Spleen (tissue), 7 donors: ENCODE measurements around the gene PLA2G4D.

Experiments
- CTCF ChIP-seq, 11 experiments: fragments of 200-600 bp in 7 of 11; fragments of 450-650 bp in 4 of 11; sonication (generic) in 4 of 11; IDR thresholded peaks in 8 of 11; conservative IDR thresholded peaks in 3 of 11; 1 replicate in 7 of 11; 2 replicates in 4 of 11; pipeline versions ENCODE4 v1.4.0 to v1.8.0; 2016 to 2021; ENCODE audit warnings: antibody characterized with exemption in 11 of 11, inconsistent platforms in 4 of 11, mild to moderate bottlenecking in 1 of 11
- POLR2A ChIP-seq, 3 donors: fragments of 450-650 bp; IDR thresholded peaks; one replicate each; pipeline ENCODE4 v1.5.1; 2017; ENCODE audit warnings: antibody characterized with exemption in 3 of 3, mild to moderate bottlenecking in 1 of 3
- donor health status: DM: no; HTN: no; CAD: no; lungs with moderate emphysema.
- donor health status: DM: no; HTN: no; CAD: no.
- donor health status: DM: no; HTN: no; CAD: no.

GRCh38 chr15:42053914-42054313, 40.4 kb downstream of the PLA2G4D start:
- TF ChIP-seq CTCF (IDR thresholded peaks at IDR 0.05 in 8 of 11, conservative IDR thresholded peaks at IDR 0.05 in 3 of 11) (no peak), POLR2A (IDR thresholded peaks at IDR 0.05) (no peak)
